HL-60 (cell line): ENCODE measurements around the gene IFITM5.

ENCODE experiments used
- POLR2AphosphoS5 ChIP-seq: IDR thresholded peaks from 2 replicates; pipeline ENCODE4 v1.6.1; 2012; ENCODE audit warnings: low read depth
- SPI1 ChIP-seq: IDR thresholded peaks from 2 replicates; pipeline ENCODE4 v1.6.1; 2012; ENCODE audit warnings: low read depth, mild to moderate bottlenecking, borderline replicate concordance
- TF ChIP-seq, protein P1 (sequence below): IDR thresholded peaks from one replicate; pipeline ENCODE4 v1.5.1; 2011; ENCODE audit warnings: low read length, control low read depth, inconsistent platforms; ENCODE audit not compliant: insufficient read depth
- TF ChIP-seq, protein P2 (sequence below): IDR thresholded peaks from 2 replicates; pipeline ENCODE4 v1.6.1; 2012; ENCODE audit warnings: low read depth; ENCODE audit not compliant: insufficient replicate concordance

DNA sequence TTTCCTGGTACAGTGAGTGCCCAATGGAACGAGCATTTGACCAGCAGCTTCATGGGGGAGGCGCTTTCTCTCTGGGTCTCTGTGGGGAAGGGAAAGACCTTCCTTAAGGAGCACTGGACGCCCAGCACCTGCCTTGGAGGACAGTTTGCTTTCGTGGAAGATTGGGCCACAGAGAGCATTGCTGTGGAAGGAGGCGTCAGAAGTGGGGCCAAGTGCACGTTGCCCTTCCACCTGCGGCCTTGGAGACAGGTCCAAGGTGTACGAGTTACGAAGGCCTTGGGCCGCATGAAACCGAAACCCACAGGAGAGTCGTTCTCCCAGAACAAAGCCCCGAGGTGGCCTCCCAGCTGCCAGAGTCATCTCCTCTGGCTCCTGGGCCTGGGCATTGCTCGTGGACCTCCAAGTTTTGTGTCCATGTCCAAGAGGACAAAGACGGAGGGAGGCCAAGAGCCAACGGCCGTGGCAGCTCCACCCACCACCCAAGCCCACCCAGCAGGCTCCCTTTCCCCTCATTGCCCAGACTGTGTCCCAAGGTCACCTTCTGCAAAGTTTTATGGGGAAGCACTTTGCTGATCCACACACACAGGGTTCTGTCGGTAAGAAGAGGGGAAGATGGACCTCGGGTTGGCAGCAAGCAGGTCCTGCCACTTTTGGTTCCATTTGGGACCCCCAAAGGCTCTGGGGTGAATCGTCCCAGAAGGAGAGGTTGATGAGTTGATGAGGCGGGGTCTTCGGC is 27.0 kb downstream of the IFITM5 start:
- TF ChIP-seq POLR2AphosphoS5: no peak
- TF ChIP-seq, protein P1, sequence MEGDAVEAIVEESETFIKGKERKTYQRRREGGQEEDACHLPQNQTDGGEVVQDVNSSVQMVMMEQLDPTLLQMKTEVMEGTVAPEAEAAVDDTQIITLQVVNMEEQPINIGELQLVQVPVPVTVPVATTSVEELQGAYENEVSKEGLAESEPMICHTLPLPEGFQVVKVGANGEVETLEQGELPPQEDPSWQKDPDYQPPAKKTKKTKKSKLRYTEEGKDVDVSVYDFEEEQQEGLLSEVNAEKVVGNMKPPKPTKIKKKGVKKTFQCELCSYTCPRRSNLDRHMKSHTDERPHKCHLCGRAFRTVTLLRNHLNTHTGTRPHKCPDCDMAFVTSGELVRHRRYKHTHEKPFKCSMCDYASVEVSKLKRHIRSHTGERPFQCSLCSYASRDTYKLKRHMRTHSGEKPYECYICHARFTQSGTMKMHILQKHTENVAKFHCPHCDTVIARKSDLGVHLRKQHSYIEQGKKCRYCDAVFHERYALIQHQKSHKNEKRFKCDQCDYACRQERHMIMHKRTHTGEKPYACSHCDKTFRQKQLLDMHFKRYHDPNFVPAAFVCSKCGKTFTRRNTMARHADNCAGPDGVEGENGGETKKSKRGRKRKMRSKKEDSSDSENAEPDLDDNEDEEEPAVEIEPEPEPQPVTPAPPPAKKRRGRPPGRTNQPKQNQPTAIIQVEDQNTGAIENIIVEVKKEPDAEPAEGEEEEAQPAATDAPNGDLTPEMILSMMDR: no peak
- TF ChIP-seq, protein P2, sequence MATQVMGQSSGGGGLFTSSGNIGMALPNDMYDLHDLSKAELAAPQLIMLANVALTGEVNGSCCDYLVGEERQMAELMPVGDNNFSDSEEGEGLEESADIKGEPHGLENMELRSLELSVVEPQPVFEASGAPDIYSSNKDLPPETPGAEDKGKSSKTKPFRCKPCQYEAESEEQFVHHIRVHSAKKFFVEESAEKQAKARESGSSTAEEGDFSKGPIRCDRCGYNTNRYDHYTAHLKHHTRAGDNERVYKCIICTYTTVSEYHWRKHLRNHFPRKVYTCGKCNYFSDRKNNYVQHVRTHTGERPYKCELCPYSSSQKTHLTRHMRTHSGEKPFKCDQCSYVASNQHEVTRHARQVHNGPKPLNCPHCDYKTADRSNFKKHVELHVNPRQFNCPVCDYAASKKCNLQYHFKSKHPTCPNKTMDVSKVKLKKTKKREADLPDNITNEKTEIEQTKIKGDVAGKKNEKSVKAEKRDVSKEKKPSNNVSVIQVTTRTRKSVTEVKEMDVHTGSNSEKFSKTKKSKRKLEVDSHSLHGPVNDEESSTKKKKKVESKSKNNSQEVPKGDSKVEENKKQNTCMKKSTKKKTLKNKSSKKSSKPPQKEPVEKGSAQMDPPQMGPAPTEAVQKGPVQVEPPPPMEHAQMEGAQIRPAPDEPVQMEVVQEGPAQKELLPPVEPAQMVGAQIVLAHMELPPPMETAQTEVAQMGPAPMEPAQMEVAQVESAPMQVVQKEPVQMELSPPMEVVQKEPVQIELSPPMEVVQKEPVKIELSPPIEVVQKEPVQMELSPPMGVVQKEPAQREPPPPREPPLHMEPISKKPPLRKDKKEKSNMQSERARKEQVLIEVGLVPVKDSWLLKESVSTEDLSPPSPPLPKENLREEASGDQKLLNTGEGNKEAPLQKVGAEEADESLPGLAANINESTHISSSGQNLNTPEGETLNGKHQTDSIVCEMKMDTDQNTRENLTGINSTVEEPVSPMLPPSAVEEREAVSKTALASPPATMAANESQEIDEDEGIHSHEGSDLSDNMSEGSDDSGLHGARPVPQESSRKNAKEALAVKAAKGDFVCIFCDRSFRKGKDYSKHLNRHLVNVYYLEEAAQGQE: no peak
- no peak for TF ChIP-seq SPI1
